ENCODE data around the gene LDB2. TPM values are rescaled to one million over a fixed set of nuclear protein-coding genes. Genes with fewer than 3 reads are reported as not detected.
A peak's percentile ranks its signal among the peaks of the same experiment; 100 is the strongest.

LDB2 gene
- total and polyA plus RNA-seq, 11 donors = 9.5 to 38.7 (median 26.3) TPM

DNA sequence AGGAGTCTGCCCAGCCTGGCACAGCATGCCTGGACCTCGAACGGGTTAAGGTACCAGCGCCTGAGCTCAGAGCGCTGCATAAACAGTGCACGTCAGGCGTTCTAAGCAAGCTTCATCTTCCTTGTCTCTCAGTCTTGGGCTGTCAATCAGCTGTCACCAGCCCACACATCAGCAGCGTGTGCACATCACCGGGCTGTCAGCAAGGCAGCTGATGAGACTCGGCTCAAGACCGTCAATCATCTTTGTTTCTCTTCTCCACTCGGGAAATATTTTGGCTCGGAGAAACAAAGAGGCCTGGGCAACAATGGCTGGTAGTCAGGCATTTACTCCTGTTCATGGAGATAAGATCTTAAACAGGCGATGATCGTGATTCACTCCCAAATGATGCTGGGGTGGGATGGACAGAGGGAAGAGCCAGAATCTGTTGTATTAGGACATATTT is 141.3 kb downstream of the LDB2 start:
- ATAC-seq = no peak
- Histone ChIP-seq H3K36me3 (peaks cover 0 to 29% (median 0%) of the 10 kb centered on the region in 9 donors), H3K9me3 (no peaks in the 10 kb centered on the region), H3K27ac (no peak overlapping the region), H3K27me3 (no peaks in the 10 kb centered on the region), H3K4me3 (no peak overlapping the region), H3K4me1 (peaks cover 0 to 17% (median 0%) of the 10 kb centered on the region in 12 donors)
- intact Hi-C loops (cut with DNase I) = loop anchor here in 1 of 10 donors (10.0 kb wide), 1 partner anchor 158 kb away; no protein-coding TSS in a partner anchor
- 53 to 58% (median 55%) methylated on average over 13 to 14 of the region's 14 CpGs for WGBS, 4 donors
- TF ChIP-seq, protein P1, sequence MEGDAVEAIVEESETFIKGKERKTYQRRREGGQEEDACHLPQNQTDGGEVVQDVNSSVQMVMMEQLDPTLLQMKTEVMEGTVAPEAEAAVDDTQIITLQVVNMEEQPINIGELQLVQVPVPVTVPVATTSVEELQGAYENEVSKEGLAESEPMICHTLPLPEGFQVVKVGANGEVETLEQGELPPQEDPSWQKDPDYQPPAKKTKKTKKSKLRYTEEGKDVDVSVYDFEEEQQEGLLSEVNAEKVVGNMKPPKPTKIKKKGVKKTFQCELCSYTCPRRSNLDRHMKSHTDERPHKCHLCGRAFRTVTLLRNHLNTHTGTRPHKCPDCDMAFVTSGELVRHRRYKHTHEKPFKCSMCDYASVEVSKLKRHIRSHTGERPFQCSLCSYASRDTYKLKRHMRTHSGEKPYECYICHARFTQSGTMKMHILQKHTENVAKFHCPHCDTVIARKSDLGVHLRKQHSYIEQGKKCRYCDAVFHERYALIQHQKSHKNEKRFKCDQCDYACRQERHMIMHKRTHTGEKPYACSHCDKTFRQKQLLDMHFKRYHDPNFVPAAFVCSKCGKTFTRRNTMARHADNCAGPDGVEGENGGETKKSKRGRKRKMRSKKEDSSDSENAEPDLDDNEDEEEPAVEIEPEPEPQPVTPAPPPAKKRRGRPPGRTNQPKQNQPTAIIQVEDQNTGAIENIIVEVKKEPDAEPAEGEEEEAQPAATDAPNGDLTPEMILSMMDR (IDR thresholded peaks at IDR 0.05) = no peak
- TF ChIP-seq POLR2A (IDR thresholded peaks at IDR 0.05) = no peak
- no peak for DNase-seq

DNA sequence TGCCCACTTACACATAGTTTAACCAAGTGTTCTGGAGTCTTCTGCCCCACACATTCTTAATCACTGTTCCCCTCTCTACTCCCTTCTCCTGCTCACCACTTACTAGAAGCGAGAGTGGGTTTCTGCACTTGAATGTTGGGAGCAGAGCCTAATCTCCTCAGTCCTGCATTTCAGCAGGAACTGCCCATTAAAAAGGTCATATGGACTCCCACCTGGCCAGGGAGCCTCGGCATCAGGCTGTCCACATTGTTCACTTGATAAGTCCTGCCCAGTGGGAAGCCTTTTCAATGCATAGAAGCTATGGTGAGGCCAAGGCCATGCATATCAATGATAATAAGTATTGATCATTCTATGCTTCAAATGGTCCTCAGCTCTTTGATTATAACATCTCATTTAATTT is 144.3 kb downstream of the LDB2 start:
- intact Hi-C loops (cut with DNase I) = loop anchor here in 2 of 10 donors (5.0 to 10.0 kb wide), 2 partner anchors 161 to 237 kb away; no protein-coding TSS in a partner anchor
- Histone ChIP-seq H3K27ac (no peak overlapping the region), H3K4me1 (peaks cover 0 to 9% (median 0%) of the 10 kb centered on the region in 12 donors), H3K36me3 (peaks cover 0 to 33% (median 0%) of the 10 kb centered on the region in 9 donors), H3K9me3 (no peaks in the 10 kb centered on the region), H3K27me3 (no peaks in the 10 kb centered on the region), H3K4me3 (no peak overlapping the region)
- no peak for DNase-seq
- ATAC-seq = no peak
- TF ChIP-seq, protein P1 (IDR thresholded peaks at IDR 0.05) = no peak
- TF ChIP-seq POLR2A (IDR thresholded peaks at IDR 0.05) = no peak
- WGBS, 4 donors = 90 to 97% (median 91%) methylated on average over 2 of the region's 2 CpGs

DNA sequence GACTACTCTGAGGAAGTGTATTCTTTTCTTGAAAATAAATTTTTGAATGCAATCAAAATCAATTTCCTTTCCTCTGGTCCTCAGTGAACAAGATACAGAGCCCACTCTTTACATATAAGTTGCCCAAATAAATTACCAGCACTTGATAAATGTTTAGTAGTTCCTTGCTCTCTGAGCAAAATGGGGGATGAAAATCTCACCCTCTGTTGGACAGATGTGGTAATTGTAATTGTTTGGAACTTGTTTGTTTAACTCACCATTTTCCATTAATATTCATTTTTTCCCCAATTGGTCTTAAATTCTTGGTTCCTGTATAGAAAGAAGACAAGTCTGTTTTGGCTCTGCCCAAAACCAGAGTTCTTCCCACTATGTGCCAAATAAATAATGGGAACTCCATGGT is 146.3 kb downstream of the LDB2 start:
- Histone ChIP-seq H3K9me3 (no peaks in the 10 kb centered on the region), H3K27ac (no peak overlapping the region), H3K27me3 (no peaks in the 10 kb centered on the region), H3K36me3 (peaks cover 0 to 17% (median 0%) of the 10 kb centered on the region in 9 donors), H3K4me3 (no peak overlapping the region), H3K4me1 (peaks cover 0 to 8% (median 0%) of the 10 kb centered on the region in 12 donors)
- TF ChIP-seq, protein P1 (IDR thresholded peaks at IDR 0.05) = peak in 7 of 12 donors; percentile 14 to 38 (median 30)
- TF ChIP-seq POLR2A (IDR thresholded peaks at IDR 0.05) = no peak
- intact Hi-C loops (cut with DNase I) = loop anchor here in 2 of 10 donors (5.0 to 10.0 kb wide), 2 partner anchors 163 to 235 kb away; no protein-coding TSS in a partner anchor
- ATAC-seq (no peak), DNase-seq (no peak)

DNA sequence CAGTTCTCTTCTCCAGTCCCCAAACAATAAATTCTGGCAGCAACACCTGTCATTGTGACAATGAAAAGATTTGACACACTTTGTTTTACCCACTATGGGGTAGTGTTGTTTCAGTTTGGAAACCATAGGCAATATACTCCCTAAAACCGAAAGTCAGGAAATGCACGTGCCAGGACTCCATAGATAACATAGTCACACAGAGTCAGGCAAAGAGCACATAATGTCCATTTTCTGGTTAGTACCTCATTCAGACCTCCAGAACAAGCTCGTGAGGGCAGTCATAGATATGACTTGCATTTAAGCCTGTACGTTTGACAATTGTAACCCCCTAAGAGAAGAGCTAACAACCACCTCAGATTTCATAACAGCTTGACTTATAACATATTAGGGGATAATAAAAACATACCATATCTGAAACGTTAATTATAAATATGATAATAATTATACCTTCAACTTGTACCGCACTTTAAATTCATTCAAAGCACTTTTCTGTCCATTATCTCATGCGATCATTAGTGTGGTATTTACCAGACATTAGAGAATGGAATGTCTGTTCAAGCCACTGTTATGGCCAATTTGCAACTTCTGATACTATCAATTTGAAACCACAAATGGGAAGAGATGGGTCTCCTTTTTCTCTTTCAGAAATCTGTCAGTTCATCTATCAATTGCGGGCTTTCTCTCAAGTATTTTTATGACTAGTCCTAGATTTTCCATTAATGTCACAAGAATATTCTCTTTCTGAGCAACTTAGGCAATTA is 147.4 kb downstream of the LDB2 start:
- DNase-seq (no peak), ATAC-seq (peak in 2 of 4 donors; percentile 42 to 80)
- no peak overlapping the region for H3K27ac ChIP-seq
- 54 to 79% (median 66%) methylated on average over 8 of the region's 8 CpGs for WGBS, 4 donors
- H3K4me3 ChIP-seq = no peak overlapping the region
- no peaks in the 10 kb centered on the region for H3K9me3 ChIP-seq
- no peaks in the 10 kb centered on the region for H3K27me3 ChIP-seq
- intact Hi-C loops (cut with DNase I) = loop anchor here in 2 of 10 donors (5.0 to 10.0 kb wide), 2 partner anchors 164 to 234 kb away; no protein-coding TSS in a partner anchor
- H3K4me1 ChIP-seq = peaks cover 0 to 8% (median 0%) of the 10 kb centered on the region in 12 donors
- TF ChIP-seq, protein P1 (IDR thresholded peaks at IDR 0.05) = peak in 4 of 12 donors; percentile 13 to 24 (median 21)
- TF ChIP-seq POLR2A (IDR thresholded peaks at IDR 0.05) = no peak
- H3K36me3 ChIP-seq = peaks cover 0 to 14% (median 0%) of the 10 kb centered on the region in 9 donors

Measured in heart left ventricle (tissue), 16 donors.